Ovary (tissue), 3 donors: Measurements from ENCODE around the gene MAP1A.

Source experiments
- EP300 ChIP-seq: sonication (generic); formaldehyde crosslinking; IDR thresholded peaks from one replicate; pipeline ENCODE4 v1.6.1; 2017; ENCODE audit warnings: antibody characterized with exemption
- TF ChIP-seq, protein P1 (sequence below), 3 donors: fragments of 450-650 bp in 2 of 3; fragments of 200-600 bp in 1 of 3; IDR thresholded peaks; one replicate each; pipeline versions ENCODE4 v1.5.1 to v1.8.0; 2016 to 2022; ENCODE audit warnings: antibody characterized with exemption in 3 of 3, mild to moderate bottlenecking in 1 of 3
- donor health status: DM: no; HTN: no; CAD: no.

DNA sequence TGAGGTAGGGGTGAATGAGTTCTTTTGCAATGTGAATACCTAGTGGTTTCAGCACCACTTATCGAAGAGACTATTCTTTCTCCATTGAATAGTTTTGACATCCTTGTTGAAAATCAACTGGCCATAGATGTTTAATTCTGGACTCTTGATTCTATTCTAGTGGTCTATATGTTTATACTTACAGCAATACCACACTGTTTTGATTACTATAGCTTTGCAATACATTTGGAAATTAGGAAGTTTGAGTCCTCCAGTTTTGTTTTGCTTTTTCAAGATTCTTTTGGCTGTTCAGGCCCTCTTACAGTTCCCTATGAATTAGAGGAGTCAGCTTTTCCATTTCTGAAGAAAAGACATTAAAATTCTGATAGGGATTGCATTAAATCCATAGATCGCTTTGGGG is 30.1 kb downstream of the MAP1A start:
- TF ChIP-seq, protein P1, sequence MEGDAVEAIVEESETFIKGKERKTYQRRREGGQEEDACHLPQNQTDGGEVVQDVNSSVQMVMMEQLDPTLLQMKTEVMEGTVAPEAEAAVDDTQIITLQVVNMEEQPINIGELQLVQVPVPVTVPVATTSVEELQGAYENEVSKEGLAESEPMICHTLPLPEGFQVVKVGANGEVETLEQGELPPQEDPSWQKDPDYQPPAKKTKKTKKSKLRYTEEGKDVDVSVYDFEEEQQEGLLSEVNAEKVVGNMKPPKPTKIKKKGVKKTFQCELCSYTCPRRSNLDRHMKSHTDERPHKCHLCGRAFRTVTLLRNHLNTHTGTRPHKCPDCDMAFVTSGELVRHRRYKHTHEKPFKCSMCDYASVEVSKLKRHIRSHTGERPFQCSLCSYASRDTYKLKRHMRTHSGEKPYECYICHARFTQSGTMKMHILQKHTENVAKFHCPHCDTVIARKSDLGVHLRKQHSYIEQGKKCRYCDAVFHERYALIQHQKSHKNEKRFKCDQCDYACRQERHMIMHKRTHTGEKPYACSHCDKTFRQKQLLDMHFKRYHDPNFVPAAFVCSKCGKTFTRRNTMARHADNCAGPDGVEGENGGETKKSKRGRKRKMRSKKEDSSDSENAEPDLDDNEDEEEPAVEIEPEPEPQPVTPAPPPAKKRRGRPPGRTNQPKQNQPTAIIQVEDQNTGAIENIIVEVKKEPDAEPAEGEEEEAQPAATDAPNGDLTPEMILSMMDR (IDR thresholded peaks at IDR 0.05): no peak
- TF ChIP-seq EP300: no peak
